GM21515 (cell line): ENCODE data around the gene PLLP.

Experiments
- ATAC-seq: cut with Tn5 transposase; IDR thresholded peaks from one replicate; pipeline ENCODE4 v1.9.1; 2021; ENCODE audit not compliant: unreplicated experiment

PLLP gene

DNA sequence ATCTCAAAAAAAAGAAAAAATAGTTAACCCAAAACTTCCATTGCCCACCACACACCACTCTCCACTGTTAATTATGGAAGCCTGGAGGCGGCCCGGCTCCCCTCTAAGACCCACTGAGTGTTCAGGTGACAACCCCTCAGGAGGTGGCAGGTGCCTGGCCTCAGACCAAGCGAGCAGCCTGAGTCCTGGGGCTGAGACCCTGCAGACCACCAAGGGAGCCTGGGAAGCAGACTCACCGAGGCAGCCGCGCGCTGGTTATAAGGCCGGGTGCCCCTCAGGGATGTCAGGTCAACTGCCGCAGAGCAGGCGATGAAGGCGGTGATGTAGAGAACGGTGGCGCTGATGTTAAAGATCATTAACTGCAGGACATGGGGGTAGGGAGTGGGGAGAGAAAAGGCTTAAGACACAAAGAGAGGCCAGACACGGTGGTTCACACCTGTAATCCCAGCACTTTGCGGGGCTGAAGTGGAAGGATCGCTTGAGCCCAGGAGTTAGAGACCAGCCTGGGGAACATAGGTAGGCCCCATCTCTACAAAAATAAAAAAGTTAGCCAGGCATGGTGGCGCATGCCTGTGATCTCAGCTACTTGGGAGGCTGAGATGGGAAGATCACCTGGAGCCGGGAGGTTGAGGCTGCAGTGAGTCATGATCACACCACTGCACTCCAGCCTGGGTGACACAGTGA is 26.1 kb downstream of the PLLP start:
- ATAC-seq: no peak

DNA sequence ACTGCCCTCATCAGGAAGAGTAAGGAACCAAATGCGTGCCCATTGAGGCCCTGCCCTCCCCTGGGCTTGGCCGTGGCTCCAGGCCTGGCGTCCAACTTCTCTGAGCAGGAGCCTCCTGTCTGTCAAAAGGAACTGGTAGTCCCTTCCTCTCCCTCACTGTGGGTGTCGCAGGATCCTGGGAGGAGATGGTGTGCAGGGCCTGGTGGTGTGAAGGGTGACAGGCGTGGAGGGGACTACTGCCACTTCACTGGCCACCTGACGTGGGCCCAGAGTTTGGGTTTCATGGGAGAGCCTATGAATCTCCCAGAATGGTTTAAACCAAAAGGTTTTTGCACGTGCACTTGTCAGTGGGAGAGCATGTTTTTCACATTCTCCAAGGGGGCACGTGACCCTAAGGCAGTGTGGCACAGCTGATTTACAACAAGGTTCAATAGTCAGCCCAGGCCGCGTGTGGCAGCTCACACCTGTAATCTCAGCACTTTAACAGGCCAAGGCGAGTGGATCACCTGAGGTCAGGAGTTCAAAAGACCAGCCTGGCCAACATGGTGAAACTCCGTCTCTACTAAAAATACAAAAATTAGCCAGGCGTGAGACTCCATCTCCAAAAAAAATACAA is 26.9 kb downstream of the PLLP start:
- no peak for ATAC-seq

DNA sequence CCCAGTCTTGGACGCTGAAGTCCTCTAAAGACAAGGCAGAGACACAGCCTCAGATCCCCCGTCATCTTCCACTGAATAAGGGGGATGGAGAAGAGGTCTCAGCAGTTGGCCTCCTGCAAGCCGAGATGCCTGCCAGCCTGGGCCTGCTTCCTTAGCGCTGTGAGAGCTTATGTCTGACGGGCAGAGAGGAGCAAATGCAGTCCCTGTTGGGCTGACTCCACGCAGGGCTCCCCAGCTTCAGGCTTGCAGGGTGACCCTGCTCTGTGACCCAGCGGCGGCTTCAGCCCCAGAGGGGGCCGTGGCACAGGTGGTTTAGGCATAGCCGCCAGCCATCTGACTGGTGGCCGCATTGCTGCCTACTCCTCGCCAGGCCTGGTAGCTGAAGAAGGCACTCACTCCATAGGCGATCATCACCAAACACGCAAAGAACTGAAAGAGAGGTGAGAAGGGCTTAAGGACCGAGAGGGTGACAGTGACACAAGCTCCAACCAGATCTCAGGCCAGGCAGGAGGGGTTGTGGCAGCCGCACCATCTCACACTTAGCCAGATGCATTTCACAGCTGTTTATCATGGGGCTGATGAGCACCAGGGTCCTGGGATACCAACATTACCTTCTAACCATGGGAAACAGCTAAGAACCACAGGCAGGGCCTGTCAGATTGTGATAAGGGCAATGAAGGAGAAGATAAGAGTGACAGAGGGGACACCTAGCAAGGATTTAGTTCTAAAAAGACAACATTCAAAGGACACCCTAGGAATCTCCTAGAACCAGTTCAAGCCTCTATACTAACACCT is 27.7 kb downstream of the PLLP start:
- no peak for ATAC-seq

DNA sequence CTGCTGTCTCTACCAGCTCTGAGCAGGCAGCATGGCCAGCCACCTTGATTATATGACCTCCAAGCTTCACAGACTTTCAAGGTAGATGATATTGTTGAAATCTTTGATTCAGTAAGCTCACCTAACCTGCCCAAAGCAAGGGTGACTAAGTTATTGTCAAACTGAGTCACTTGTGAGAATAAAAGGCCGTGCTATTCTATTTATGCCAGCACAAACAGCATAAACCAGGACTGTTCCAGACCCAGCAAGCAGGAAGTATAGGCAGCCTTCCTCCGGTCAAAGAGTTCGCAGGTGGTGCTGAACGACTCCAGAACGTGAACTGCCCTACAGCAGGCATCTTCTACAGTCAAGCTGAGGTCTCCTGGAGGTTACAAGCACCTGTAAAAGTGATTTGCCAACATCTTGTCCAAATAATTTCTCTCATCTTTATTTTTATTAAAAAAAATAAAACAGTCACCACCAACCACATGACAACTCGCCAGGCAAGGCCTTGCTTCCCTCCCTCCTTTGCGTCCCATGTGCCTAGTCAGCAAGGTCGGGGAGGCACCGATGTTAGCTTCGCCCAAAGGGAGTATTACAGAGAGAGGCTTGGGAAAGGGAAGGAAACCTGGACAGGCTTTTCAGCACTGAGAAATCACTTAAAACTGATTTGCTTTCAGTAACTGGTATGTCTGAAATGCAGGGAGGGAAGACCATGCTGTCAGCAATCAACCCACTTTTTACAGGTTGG is 28.6 kb downstream of the PLLP start:
- ATAC-seq: no peak

DNA sequence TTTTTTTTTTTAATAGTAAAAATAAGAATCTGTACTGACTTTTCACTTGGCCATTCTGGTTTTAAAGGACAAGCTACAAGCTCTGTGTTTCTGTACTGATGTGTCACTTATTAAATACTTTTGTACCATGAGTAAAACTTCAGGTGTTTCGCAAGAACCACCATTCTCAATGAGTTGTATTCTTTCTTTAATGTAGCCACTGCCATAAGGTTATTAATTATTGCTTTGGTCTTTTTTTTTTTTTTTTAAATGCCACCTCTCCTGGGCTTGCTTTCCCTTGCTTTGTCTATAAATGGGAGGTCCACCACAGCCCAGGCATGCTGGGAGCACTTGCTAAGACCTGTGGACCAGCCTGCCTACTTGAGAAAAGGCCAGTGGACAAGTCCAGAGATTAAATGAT is 31.0 kb downstream of the PLLP start:
- no peak for ATAC-seq

DNA sequence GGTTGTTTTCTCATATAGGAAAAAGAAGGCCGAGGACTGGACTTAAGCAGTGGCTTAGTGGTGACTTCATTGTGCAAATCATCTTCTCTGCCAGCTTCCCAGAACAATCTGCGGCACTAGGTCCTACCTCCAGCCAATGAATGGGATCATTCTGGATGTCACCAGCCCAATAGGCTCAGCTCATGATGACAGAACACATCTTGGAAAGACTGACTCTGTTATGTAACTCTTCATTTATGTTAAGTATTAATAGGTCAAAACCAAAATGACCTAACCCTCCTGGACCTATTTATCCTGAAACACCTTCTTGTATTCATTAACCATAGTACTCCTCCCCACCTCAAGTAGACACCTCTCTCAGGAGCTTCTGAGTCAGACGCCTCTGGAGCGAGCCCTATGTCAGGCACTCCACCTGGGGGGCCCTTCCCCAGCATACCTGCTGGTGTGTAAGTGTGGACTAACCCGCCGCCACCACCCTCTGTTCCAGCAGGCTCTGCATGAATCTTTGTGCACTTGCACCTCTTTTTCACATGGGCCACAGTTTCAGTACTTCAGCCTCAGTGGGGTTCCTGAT is 32.2 kb downstream of the PLLP start:
- no peak for ATAC-seq

DNA sequence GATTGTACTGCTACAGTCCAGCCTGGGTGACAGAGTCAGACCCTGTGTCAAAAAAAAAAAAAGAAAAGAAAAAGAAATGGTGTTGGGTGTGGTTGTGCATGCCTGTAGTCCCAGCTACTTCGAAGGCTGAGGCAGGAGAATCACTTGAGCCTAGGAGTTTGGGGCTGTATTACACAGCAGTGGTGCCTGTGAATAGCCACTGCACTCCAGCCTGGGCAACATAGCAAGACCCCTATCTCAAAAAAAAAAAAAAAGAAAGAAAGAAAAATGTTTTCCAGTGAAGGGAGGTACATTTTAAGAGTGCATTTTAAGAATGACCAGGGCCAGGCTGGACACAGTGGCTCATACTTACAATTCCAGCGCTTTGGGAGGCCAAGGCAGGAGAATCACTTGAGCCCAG is 33.1 kb downstream of the PLLP start:
- ATAC-seq: no peak

DNA sequence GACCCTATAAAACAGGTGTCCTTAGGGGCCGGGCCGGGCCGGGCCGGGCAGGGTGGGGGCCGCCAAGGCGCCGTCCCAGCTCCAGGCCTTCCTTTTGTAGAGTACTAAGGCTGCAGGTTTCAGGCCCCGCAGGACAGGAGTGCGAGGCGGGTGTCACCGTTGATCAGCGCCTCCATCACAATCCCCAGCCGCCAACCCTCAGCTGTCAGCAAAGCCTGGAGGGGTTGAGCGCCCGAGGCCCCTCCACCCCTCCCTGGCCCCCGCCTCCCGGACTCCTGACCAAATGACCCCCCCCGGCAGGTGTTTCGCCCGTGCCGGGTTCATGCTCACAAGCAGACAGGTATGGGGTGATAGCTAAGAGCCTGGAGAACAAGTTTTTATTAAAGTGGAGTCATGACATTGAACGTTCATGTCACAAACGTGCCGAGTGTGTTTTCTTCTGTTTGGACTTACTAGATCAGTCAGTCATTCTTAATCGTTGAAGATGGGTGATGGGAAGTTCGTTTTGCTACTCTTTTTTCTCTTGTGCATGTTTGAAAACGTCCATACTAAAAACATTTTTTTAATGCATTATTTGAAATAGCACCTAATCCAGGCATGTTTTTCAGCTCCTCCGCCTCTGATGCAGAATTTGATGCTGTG is 38.9 kb downstream of the PLLP start:
- ATAC-seq: no peak

DNA sequence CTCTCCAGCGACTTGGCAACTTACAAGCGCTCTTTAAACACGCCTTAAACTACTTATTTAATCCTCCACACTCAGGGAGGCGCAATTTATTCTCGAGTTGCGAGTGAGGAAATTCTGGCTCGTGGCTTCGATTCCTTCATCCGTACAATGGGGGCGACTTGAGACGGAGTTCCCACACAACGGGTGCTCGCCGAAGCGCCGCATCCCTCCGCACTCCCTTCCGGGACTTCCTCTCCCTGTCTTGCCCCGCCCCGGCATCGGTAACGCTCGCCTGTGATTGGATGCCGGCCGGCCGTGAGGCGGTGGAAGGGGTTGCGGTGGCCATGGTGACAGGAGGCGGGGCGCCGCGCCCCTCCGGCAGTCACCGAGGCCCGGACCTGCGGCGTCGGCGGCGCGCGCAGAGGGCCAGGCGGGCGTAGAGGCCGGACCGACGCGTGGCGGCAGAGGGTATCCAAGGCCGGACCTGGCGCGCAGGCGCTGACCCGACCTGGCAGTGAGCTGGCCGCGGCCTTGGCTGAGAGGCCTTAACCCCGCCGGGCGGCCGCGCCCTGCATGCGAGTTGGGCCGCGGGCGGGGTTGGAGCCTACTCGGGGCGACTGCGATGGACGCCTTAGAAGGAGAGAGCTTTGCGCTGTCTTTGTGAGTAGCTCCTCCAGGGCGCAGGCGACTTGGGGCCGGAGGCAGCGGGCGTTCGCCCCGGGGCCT is 39.6 kb downstream of the PLLP start, which contains the start of gene ARL2BP:
ARL2BP (plus strand) TSS at position 493 of the 705 bp plus-strand sequence; CDS start at position 602, 109 bp downstream.
- ATAC-seq: peak; percentile 92

DNA sequence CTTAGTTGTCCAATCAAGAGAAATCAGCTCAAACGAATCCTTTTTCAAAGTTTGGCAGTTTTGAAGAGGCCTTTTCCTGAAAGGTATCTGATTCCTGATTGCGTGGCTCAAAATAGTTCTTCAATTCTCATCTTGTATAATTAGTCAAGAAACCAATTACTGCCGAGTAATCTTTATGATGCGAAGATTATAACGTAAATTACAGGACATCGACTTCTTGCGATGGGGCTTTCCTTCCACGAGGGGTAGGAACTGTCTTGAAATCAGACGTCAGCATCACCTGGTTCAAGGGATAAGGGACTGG is 40.1 kb downstream of the PLLP start:
- ATAC-seq: peak; percentile 8

DNA sequence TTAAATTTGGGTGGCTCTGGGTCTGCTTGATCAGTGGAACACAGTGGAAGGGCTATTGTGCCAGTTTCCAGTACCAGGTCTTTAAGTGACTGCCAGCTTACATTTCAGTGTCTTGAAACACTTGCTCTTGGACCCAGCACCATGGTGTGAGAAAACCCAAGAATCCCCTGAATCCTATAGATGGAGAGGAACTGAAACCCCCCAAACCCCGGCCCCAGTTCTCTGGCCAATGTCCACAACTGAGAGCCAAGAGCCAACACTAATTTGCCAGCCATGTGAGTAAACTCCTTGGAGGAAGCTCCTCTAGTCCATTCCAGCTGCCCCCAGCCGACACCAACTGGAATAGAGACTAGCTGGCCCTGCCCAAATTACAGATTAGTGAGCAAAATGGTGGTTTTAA is 41.8 kb downstream of the PLLP start:
- ATAC-seq: no peak

DNA sequence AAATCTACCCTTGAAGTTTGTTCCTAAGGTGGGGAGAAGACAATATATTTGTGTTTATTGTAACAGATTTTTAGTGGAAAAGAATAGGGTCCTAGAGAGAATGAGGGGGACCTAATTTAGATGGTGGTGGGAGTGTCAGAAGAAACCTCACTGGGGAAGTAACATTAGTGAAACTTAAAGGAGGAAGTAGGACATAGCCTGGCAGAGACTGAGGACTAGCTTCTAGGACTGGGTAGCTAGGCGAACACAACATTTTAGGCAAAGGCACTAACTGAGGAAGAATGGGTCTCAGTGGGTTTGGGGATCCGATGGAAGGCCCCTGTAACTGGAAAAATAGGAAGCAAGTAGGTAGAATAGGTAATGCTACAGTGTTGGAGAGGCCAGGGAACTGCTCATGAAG is 43.6 kb downstream of the PLLP start:
- ATAC-seq: no peak

DNA sequence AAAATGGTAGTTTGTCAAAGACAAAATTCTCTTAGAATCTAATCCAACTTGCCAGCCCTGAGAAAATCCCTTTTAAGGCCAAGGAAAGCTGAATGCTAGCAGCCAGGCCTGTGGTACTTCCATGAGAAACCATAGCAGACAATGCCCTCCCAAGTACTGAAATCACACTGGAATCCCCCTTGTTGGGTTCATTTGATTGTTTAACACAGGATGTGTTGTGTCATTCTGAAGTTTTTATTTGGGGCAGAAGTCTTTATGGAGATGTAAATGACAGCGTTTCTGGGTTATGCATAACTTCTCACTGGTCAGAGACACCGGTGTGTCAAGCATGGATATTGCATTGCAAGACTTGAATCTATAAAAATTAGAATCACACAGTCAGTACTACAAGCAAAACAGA is 45.4 kb downstream of the PLLP start:
- ATAC-seq: no peak

DNA sequence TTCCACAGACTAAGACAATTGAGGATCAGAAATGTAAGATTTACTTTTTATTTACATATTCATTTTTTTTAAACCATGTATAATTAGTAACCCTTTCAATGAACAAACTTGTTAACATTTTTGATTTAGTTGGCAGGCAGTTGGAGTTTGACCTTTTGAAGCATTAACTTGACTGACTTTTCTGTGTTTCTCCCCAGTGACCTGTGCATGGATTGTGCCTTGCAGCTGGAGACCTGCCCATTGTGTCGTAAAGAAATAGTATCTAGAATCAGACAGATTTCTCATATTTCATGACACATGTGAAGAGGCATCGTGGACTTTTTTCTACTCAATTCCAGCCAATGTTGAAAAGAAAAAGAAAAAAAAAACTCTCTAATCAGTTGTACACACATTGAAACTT is 45.8 kb downstream of the PLLP start:
- no peak for ATAC-seq

DNA sequence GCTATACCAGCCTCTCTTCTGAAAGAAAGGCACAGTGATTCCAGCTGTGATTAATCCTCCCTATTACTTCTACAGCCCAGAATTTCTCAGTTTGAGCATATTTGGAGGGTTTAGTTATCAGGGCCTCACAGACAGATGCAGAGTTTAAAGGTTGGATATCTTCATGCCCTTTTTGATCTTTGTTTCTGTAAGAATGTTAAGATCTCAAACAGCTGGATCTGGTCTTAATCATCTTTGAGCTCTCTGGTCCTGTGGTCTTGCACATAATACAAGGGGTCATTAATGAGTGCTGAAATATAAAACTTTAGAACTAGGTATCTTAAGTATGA is 48.5 kb downstream of the PLLP start:
- ATAC-seq: no peak

DNA sequence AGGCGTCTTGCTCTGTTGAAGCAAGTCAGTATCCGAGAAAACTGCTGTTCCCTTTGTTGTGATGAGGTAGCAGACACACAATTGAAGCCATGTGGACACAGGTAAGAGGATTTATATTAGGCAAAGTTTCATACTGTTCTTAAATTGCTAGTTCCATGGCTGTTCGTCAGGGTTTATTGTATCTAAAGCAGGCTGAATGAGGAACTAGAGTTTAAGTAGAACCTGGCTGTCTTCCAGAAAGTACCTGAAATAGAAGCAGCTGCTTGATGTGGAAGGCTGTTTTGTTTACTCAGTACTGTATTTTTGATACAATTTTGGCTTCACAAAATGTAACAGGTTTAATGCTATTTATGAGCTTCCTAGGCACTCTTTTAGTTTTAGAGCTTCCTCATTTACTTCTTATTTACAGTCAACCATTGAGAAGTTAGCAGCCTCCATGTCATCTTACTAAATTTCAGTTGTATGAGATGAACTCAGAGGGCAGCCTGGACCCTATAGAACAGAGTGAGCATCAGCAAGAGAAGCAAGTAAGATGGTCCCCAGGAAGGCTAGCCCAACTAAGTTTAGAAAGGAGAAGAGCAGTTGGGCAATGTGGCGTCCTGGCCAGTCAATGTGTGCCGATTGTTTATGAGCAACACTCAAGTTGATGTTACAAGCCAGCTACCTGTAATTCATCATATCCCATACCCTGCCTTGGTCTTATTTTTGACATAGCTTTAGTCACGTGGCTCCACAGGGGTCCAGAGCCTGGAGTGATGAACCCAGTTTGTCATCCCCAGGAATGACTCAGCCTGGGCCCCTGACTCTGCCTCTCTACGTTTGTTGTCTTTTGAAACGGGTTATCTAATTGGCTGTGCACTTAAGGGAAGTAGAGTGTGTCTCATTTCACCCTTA is 49.1 kb downstream of the PLLP start:
- no peak for ATAC-seq

DNA sequence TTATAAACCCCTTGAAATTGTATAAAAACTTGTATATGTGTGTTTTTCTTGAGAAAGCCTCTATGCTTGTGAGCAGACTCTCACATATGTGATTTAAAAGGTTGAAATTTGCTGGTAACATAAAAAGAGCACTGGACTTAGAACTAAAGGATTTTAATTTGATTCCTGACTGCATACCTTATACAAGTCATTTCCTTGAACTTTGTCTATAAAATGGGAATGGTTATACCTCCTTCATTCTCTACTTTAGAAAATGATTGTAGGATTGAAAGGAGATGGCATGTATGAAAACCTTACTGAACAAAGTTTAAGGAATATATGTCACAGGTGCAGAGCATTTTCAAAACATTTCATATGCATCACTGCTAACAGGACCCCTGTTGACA is 49.8 kb downstream of the PLLP start:
- no peak for ATAC-seq

DNA sequence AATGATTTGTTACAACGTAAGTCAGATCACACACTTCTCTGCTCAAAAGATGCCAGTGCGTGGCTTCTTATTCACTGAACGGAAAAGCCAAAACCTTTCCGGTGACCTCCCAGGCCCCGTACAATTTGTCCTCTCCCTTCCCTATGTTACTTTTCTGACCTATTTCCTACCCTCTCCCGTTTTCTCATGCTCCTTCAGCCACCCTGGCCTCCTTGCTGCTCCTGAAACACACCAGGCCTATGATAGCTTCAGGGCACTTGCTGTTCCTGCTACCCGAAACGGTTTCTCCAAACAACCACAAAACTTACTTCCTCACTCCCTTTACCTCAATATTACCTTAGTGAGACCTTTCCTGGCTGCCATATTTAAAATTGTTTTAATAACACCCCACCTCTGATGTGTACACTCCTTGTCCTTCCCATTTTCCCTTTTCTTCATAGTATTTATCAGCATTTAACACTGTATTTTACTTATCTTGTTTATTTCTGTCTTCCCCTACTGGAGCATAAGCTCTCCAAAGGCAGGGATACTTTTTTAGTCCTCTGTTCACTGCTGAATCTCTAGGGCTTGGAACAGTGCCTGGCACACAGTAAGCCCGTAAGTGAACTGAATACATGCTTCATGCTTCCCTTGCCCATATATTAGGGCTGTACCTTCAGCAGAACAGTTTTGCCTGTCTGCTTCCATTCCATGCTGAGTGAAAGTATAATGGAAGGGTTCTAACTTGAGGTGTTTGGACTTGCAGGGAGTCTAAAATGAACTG is 50.3 kb downstream of the PLLP start:
- no peak for ATAC-seq
